Ascending aorta (tissue), 2 donors: ENCODE measurements around the gene ARL6IP4. TPM values are rescaled to one million over a fixed set of nuclear protein-coding genes. Genes with fewer than 3 reads are reported as not detected.
A peak's percentile ranks its signal among the peaks of the same experiment; 100 is the strongest.

Source experiments
- DNase-seq, 2 donors: peaks; one replicate each; pipeline ENCODE4 v3.0.0-alpha.2; 2019; ENCODE audit warnings: low spot score in 2 of 2
- H3K27ac ChIP-seq, 2 donors: fragments of 200-600 bp; sonication (generic); one replicate each; pipeline ENCODE4 v1.5.1; 2016 to 2017; ENCODE audit warnings: mild to moderate bottlenecking in 1 of 2
- H3K27me3 ChIP-seq: fragments of 200-600 bp; sonication (generic); one replicate; pipeline ENCODE4 v1.5.1; 2017
- H3K36me3 ChIP-seq, 2 donors: fragments of 200-600 bp; sonication (generic); one replicate each; pipeline ENCODE4 v1.5.1; 2016
- H3K4me1 ChIP-seq, 2 donors: fragments of 200-600 bp; sonication (generic); one replicate each; pipeline ENCODE4 v1.5.1; 2016 to 2017; ENCODE audit warnings: mild to moderate bottlenecking in 1 of 2
- H3K4me3 ChIP-seq, 2 donors: fragments of 200-600 bp; sonication (generic); one replicate each; pipeline ENCODE4 v1.5.1; 2016 to 2017; ENCODE audit warnings: mild to moderate bottlenecking in 1 of 2
- H3K9me3 ChIP-seq, 2 donors: fragments of 200-600 bp; sonication (generic); one replicate each; pipeline ENCODE4 v1.5.1; 2016
- intact Hi-C: fragments of 100-400 bp; cut with DNase I; formaldehyde crosslinking; loops from one replicate; pipeline ENCODE4 v1.15.1; 2023
- total RNA-seq: library from RNA; depleted of rRNA; stranded (reverse); fragments of >200 nt; gene quantifications from one replicate; pipeline ENCODE4 v1.1.0, GENCODE V29; 2016
- TF ChIP-seq, protein P1 (sequence below), 3 experiments: fragments of 200-600 bp in 2 of 3; fragments of 450-650 bp in 1 of 3; sonication (generic) in 2 of 3; IDR thresholded peaks; one replicate each; pipeline ENCODE4 v1.5.1; 2016 to 2019; ENCODE audit warnings: antibody characterized with exemption in 3 of 3, mild to moderate bottlenecking in 1 of 3, moderate library complexity in 1 of 3

ARL6IP4 gene
- total RNA-seq, 1 donor from 2014 or later: 197 TPM

DNA sequence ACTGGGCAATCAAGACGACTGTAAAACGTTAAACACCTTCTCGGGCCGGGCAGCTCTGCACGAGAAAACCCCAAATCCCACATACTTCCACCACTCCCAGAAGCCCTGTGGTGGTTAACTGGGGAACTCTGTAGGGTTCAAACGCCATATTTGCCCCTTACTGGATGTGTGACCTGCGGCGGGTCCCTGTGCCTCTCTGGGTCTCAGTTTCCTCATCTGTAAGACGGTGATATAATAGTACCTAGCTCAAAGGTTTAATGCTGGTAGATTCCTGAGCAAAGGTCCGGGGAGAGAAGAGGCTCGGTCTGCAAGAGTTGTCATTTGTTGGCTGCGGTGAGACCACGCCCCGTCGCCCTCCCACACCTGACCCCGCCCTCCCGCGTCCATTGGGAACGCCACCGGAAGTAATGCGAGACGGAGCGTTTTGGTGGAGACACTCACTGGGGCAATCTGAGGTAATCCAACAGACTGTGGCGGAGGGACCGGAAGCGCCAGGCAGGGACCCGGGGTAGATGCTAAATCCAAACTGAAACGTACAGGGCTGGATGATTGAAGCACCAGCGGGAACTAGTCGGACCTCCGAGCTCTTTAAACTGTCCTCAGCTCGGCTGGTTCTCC is 6.1 kb upstream of the ARL6IP4 start:
- intact Hi-C loops: loop anchor here (1.0 to 10.0 kb wide), 2 partner anchors 8 to 710 kb away; partner anchors contain the start of genes ABCB9 and VPS33A
- peaks cover 8 to 28% of the 10 kb centered on the region in 2 donors for H3K4me1 ChIP-seq
- DNase-seq: peak; percentile 94 to 99
- TF ChIP-seq, protein P1, sequence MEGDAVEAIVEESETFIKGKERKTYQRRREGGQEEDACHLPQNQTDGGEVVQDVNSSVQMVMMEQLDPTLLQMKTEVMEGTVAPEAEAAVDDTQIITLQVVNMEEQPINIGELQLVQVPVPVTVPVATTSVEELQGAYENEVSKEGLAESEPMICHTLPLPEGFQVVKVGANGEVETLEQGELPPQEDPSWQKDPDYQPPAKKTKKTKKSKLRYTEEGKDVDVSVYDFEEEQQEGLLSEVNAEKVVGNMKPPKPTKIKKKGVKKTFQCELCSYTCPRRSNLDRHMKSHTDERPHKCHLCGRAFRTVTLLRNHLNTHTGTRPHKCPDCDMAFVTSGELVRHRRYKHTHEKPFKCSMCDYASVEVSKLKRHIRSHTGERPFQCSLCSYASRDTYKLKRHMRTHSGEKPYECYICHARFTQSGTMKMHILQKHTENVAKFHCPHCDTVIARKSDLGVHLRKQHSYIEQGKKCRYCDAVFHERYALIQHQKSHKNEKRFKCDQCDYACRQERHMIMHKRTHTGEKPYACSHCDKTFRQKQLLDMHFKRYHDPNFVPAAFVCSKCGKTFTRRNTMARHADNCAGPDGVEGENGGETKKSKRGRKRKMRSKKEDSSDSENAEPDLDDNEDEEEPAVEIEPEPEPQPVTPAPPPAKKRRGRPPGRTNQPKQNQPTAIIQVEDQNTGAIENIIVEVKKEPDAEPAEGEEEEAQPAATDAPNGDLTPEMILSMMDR (IDR thresholded peaks at IDR 0.05): no peak
- H3K27me3 ChIP-seq: no peaks in the 10 kb centered on the region
- peak overlapping the region; percentile 94 to 99 for H3K27ac ChIP-seq
- H3K4me3 ChIP-seq: peak overlapping the region; percentile 86 to 96
- no peaks in the 10 kb centered on the region for H3K9me3 ChIP-seq
- no peaks in the 10 kb centered on the region for H3K36me3 ChIP-seq

DNA sequence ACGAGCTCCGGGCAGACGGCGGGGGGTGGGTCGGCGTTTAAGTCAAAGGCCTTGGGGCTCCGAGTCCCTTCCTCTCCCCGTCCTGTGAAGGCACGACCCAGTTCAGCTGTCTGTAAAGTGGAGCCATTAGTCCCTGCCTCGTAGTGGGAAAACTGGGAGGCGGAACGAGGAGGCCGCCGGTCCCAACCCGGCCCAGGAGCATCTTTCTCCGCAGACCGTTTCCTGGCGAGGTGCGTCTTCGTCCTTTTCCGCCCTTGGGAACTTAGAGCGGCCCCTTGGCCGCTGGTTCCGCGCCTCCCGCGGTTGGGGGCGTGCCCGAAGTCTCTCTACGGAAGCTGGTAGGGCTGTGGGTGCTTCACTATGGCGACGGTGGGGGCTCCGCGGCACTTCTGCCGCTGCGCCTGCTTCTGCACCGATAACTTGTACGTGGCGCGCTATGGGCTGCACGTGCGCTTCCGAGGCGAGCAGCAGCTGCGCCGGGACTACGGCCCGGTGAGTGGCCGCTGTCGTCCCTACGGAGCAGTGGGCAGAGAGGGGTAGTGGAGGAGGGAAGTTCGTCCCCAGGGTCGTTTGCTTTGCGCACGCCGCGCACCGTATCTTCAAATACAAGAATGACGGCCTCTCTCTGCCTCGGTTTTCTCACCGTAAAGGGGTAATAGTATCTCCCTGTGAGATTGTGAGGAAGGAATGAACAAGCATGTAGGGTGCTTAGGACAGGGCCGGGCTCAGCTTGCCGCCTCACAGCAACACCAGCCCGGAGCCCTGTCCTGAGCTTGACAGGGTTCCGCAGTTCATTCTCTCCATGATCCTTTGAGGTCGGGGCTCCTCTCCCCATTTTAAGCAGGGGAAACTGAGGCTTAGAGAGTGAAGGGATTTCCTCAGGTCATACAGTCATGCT is 5.3 kb upstream of the ARL6IP4 start, which contains the start of gene OGFOD2:
TSS of gene OGFOD2 (plus strand) at position 353 of the 898 bp plus-strand sequence. CDS start at position 361, 8 bp downstream.
- Histone ChIP-seq H3K4me1 (peaks cover 8 to 35% of the 10 kb centered on the region in 2 donors), H3K9me3 (no peaks in the 10 kb centered on the region), H3K36me3 (no peaks in the 10 kb centered on the region), H3K27me3 (no peaks in the 10 kb centered on the region), H3K27ac (peak within 1 kb of the TSS; percentile 94 to 99), H3K4me3 (peak within 1 kb of the TSS; percentile 86 to 96)
- DNase-seq: peak; percentile 62 to 96
- intact Hi-C loops: loop anchor here (1.0 to 10.0 kb wide), 2 partner anchors 9 to 710 kb away; partner anchors contain the start of genes ABCB9 and VPS33A
- TF ChIP-seq, protein P1 (IDR thresholded peaks at IDR 0.05): no peak

DNA sequence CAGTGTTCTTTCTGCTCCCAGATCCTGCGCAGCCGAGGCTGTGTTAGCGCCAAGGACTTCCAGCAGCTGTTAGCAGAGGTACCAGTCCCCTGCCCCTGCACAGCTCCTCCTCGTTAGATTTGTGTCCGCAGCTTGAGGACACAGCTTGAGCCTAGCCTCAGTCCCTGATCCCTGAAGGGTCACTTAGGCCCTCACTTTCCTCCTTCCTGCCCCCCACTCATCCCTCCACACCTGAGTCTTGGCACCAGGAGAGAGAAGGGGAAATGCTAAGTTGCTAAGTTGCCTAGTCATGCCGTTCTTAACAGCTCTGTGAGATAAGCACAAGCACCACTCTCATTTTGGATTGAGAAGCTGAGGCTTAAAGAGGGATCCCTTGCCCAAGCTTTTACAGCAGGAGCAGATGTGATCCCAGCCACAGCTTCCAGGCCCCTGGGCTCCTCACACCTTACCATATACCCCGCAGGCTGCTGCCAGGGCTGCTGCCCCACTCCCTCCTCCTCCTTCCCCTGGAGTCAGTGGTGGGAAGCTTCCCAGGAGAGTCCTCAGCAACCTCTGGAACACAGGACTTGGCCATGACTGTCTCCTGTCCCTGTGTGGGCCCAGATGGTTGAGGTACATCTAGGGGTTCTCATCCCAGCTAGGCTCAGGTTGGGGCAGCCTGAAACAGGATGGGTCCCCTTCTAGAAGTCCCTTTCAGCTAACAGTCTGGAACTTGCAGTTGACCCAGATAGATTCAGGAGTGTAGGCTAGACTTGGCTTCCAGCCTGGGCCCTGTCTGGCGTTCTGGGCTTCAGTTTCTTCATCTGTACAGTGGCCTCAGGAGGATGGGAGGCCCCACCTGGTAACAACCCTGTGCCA is 4.5 kb upstream of the ARL6IP4 start:
- Histone ChIP-seq H3K27ac (peak overlapping the region; percentile 94 to 99), H3K27me3 (no peaks in the 10 kb centered on the region), H3K4me1 (peaks cover 8 to 35% of the 10 kb centered on the region in 2 donors), H3K9me3 (no peaks in the 10 kb centered on the region), H3K36me3 (no peaks in the 10 kb centered on the region), H3K4me3 (peak overlapping the region; percentile 86 to 96)
- TF ChIP-seq, protein P1 (IDR thresholded peaks at IDR 0.05): no peak
- intact Hi-C loops: loop anchor here (10.0 kb wide), 1 partner anchor 711 kb away; the partner anchor contains the start of gene VPS33A
- DNase-seq: no peak

DNA sequence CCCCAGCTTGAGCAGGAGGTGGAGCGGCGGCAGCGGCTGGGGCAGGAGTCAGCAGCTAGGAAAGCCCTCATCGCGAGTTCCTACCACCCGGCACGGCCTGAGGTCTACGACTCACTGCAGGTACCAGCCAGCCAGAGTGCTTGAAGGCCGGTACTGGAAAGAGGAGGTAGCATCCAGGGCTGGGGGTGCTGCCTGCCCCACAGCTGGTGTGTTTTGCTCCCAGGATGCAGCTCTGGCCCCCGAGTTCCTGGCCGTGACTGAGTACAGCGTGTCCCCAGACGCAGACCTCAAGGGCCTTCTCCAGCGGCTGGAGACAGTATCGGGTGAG is 3.9 kb upstream of the ARL6IP4 start:
- intact Hi-C loops: loop anchor here (10.0 kb wide), 1 partner anchor 712 kb away; the partner anchor contains the start of gene VPS33A
- no peak for DNase-seq
- H3K27me3 ChIP-seq: no peaks in the 10 kb centered on the region
- H3K4me3 ChIP-seq: peak overlapping the region in 1 of 2 donors; percentile 96
- H3K4me1 ChIP-seq: peaks cover 10 to 41% of the 10 kb centered on the region in 2 donors
- no peak overlapping the region for H3K27ac ChIP-seq
- TF ChIP-seq, protein P1 (IDR thresholded peaks at IDR 0.05): no peak
- no peaks in the 10 kb centered on the region for H3K9me3 ChIP-seq
- no peaks in the 10 kb centered on the region for H3K36me3 ChIP-seq

DNA sequence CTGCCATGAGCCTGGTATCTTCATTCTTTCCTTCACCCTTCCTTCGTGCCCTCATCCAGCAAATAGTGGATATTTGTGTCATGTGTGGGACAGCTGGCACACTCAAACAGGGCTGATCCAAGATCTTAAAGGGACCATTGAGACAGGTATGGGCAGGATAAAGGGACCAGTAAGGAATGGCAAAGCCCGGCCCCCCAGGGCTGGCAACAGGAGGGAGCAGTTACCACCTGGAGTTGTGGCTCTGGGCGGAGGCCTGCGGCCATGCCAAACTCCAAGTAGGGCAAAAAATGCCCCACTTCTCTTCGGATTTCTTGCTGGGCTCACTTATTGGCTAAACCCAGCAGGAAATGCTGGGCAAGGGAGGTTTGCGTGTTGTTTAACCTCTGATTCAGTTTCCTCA is 3.3 kb upstream of the ARL6IP4 start:
- Histone ChIP-seq H3K4me3 (no peak overlapping the region), H3K27ac (no peak overlapping the region), H3K9me3 (no peaks in the 10 kb centered on the region), H3K27me3 (no peaks in the 10 kb centered on the region), H3K36me3 (peaks cover 0 to 5% of the 10 kb centered on the region in 2 donors), H3K4me1 (peaks cover 15 to 46% of the 10 kb centered on the region in 2 donors)
- DNase-seq: no peak
- intact Hi-C loops: loop anchor here (10.0 kb wide), 1 partner anchor 712 kb away; the partner anchor contains the start of gene VPS33A
- TF ChIP-seq, protein P1 (IDR thresholded peaks at IDR 0.05): no peak
